Muscle layer of colon (tissue), 2 donors: ENCODE data around the gene MTHFD1L.

Experiments used
- H3K27ac ChIP-seq: one replicate; pipeline ENCODE4 v1.7.0; 2013; ENCODE audit warnings: low read depth, mild to moderate bottlenecking, low read length, moderate library complexity
- H3K27me3 ChIP-seq, 2 donors: one replicate each; pipeline ENCODE4 v1.7.0; 2013; ENCODE audit warnings: low read length in 2 of 2, mild to moderate bottlenecking in 2 of 2; ENCODE audit not compliant: insufficient read depth in 2 of 2, control insufficient read depth in 1 of 2
- H3K36me3 ChIP-seq: one replicate; pipeline ENCODE4 v1.7.0; 2013; ENCODE audit warnings: mild to moderate bottlenecking, low read length; ENCODE audit not compliant: insufficient read depth
- H3K4me1 ChIP-seq: one replicate; pipeline ENCODE4 v1.7.0; 2013; ENCODE audit warnings: mild to moderate bottlenecking, low read length; ENCODE audit not compliant: insufficient read depth
- H3K4me3 ChIP-seq, 2 donors: one replicate each; pipeline ENCODE4 v1.7.0; 2013; ENCODE audit warnings: low read length in 2 of 2, low read depth in 1 of 2, mild to moderate bottlenecking in 1 of 2, moderate library complexity in 1 of 2
- H3K9ac ChIP-seq: one replicate; pipeline ENCODE4 v1.7.0; 2013; ENCODE audit warnings: low read length
- H3K9me3 ChIP-seq: one replicate; pipeline ENCODE4 v1.7.0; 2013; ENCODE audit warnings: mild to moderate bottlenecking, low read length
- donor health status: abdominal sarcoma.
- donor health status: Adenocarcinoma of cecum.

The MTHFD1L gene

GRCh38 chr6:151054306-151054705 lies 188.8 kb downstream of the MTHFD1L start:
- no peak overlapping the region for H3K9ac ChIP-seq
- H3K4me1 ChIP-seq: peaks cover 8% of the 10 kb centered on the region
- no peak overlapping the region for H3K27ac ChIP-seq
- no peaks in the 10 kb centered on the region for H3K27me3 ChIP-seq
- H3K36me3 ChIP-seq: no peaks in the 10 kb centered on the region
- no peak overlapping the region for H3K4me3 ChIP-seq
- H3K9me3 ChIP-seq: no peaks in the 10 kb centered on the region

DNA sequence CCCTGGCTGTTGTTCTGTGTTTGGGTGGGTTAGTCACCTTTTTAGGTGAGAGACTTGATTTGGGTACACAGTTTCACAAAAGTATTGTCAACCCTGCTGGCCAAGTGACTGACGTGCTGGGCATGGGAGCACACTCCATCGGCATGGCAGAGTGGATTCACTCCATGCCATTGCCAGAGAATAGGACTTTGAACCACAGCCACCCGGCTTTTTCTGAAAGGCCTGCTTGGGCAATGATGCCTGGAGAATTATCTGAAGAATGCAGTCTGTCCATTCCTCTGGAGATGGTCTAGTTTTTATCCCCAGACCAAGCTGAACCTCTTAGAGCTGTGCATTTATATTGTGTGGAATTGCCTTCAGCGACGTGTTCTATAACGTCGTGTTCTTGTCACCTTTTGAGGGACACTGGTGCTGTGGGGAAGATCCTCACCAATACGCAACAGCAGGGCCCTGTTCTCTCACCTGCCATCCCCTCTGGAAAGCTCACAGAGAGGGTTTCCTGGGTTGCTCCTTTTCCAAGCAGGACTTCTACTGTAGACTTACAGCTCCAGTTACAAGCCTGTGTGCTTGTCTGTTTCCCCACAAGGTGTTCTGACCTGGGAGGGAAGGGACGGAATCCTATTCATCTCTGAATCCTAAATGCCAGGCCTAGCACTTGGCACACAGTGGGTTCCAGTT lies 190.9 kb downstream of the MTHFD1L start:
- no peak overlapping the region for H3K9ac ChIP-seq
- H3K36me3 ChIP-seq: no peaks in the 10 kb centered on the region
- H3K4me3 ChIP-seq: no peak overlapping the region
- H3K27ac ChIP-seq: no peak overlapping the region
- no peaks in the 10 kb centered on the region for H3K9me3 ChIP-seq
- H3K27me3 ChIP-seq: no peaks in the 10 kb centered on the region
- peaks cover 8% of the 10 kb centered on the region for H3K4me1 ChIP-seq

DNA sequence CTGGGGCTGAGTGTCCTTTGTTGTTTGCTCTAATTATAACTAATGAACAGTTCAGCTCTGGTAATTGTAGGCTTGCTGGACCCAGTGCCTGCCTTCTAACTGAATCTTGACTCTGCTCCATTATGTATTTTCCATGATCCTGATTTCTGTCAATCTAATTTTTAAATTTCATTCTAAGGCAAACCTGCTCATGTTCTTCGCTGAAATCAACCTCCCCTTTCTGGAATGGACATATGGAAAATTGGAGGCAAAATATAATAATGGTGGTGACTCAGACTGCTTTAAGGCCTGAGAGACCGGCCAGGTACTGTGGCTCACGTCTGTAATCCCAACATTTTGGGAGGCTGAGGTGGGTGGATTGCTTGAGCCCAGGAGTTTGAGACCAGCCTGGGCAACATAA lies 191.6 kb downstream of the MTHFD1L start:
- Histone ChIP-seq H3K36me3 (no peaks in the 10 kb centered on the region), H3K9ac (no peak overlapping the region), H3K9me3 (no peaks in the 10 kb centered on the region), H3K4me3 (no peak overlapping the region), H3K4me1 (peaks cover 8% of the 10 kb centered on the region), H3K27ac (no peak overlapping the region), H3K27me3 (no peaks in the 10 kb centered on the region)

DNA sequence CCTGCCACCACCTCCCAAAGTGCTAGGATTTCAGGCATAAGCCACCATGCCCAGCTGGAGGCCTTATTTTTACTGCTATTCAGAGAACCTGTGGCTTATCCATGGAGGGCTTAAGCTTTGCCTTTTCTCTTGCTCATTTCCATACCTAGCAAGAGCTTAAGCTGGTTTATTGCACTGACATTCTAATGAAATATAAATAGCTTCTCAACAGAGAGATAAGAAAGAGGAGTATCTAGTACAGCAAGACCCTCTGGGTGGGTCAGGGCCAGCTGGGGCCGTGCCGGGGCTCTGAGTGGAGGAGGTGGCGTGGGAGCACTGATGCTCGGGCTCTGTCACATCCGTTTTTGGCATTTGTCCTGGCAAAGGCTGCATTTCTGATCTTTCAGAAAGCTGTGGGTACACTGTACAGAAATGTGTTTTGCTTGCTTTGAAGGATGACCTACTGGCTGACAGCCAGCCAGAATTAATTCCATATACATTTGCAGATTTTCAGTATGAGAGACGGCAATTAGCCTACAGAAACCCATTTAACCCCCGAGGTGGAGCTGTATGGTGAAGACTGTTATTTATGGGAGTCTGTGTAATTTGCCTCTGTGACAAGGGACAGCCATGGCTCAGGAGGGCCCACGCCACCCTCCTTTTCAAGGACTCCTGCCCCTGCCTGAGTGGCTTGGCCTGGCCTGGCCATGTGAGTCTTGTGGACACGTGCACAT lies 192.7 kb downstream of the MTHFD1L start:
- H3K4me3 ChIP-seq: no peak overlapping the region
- no peaks in the 10 kb centered on the region for H3K27me3 ChIP-seq
- no peak overlapping the region for H3K9ac ChIP-seq
- no peaks in the 10 kb centered on the region for H3K9me3 ChIP-seq
- no peak overlapping the region for H3K27ac ChIP-seq
- peaks cover 11% of the 10 kb centered on the region for H3K4me1 ChIP-seq
- no peaks in the 10 kb centered on the region for H3K36me3 ChIP-seq

GRCh38 chr6:151059612-151060095 lies 194.2 kb downstream of the MTHFD1L start:
- Histone ChIP-seq H3K4me3 (no peak overlapping the region), H3K9me3 (no peaks in the 10 kb centered on the region), H3K4me1 (peaks cover 10% of the 10 kb centered on the region), H3K27me3 (no peaks in the 10 kb centered on the region), H3K9ac (no peak overlapping the region), H3K36me3 (no peaks in the 10 kb centered on the region), H3K27ac (no peak overlapping the region)

DNA sequence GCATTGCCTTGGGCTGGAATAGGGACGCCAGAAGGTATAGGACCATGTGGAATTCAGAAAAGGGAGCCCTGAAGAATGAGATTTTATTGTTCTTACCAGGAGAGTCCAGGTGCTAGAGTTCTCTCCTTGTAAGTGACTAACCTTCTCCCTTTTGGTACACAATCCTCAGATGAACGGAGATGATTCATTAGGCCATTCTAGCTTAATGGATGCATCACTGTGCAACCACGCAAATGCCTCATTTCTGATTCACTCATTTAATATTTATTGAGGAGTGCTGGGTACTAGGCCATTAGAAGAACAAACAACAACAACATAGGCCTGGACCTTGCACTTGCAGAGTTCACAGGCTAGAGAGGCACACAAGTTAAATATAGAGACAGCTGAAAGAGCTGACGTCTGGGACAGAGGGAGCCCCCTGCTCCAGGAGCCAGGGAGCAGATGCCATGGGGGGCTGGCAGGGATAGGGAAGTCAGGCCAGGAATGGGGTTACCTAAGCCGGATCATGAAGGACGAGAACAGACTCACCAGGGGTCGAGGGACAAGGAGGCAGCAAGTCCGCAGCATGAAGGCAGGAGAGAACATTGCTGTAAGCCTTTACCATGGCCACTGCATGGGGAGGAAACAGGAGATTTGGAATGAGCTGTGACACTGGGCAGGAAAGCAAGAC lies 194.7 kb downstream of the MTHFD1L start:
- Histone ChIP-seq H3K9ac (no peak overlapping the region), H3K4me3 (no peak overlapping the region), H3K9me3 (no peaks in the 10 kb centered on the region), H3K27me3 (no peaks in the 10 kb centered on the region), H3K4me1 (peaks cover 10% of the 10 kb centered on the region), H3K36me3 (no peaks in the 10 kb centered on the region), H3K27ac (no peak overlapping the region)

DNA sequence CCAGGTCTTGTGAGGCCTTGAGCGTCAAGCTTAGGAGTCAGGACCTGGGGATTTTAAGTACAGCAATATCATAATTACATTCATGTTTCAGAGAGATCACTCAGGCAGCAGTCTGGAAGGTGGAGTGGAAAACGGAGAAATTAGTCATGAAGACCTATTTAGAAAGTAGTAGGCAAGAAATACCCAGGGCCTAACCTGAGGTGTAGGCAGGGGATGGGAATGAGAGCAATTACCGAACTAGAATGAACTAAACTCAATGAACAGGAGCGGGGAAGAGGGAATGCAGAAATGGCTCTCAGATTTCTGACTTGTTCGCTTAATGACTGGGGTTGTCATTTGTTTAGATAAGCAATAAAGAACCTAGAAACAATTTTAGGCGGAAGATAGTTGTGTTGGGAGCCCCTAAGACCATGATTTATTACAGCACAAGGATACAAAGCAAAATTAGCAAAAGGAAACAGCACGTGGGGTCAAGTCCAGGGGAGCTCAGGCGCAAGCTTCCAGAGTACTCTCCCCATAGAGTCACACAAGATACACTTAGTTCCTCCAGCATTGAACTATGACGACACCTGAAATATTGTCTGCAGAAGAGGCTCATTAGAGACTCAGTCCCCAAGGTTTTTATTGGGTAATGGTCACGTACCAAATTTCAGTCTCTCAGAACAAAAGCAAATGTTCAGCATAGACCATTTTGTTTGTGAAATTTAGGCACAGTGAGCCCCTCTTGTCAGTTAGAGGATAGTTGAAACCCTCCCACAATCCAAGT lies 195.4 kb downstream of the MTHFD1L start:
- no peak overlapping the region for H3K27ac ChIP-seq
- no peaks in the 10 kb centered on the region for H3K27me3 ChIP-seq
- no peak overlapping the region for H3K4me3 ChIP-seq
- H3K9me3 ChIP-seq: no peaks in the 10 kb centered on the region
- no peak overlapping the region for H3K9ac ChIP-seq
- H3K36me3 ChIP-seq: no peaks in the 10 kb centered on the region
- peaks cover 10% of the 10 kb centered on the region for H3K4me1 ChIP-seq

DNA sequence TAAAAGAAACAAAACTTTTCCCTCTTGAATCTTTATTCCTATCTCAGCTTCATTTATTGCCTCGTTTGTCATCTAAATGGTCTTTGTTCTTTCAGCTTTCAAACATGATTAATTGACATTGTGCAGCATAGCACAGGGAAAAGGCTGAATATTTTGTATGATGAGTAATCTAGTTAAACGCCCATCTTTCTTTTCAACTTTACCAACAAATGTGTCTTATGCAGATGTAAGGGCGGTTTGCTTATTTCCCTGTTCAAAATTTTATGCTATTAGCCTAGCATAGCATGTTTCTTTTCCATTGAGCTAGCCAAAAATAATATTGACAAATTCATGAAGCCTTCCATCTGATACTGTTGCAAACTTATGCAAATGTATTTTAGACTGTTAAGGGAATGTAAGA lies 197.8 kb downstream of the MTHFD1L start:
- Histone ChIP-seq H3K4me3 (no peak overlapping the region), H3K9me3 (no peaks in the 10 kb centered on the region), H3K27ac (no peak overlapping the region), H3K27me3 (no peaks in the 10 kb centered on the region), H3K9ac (no peak overlapping the region), H3K4me1 (peaks cover 20% of the 10 kb centered on the region), H3K36me3 (no peaks in the 10 kb centered on the region)

- H3K27me3 ChIP-seq: no peaks in the 10 kb centered on the region
- no peaks in the 10 kb centered on the region for H3K36me3 ChIP-seq
- no peaks in the 10 kb centered on the region for H3K9me3 ChIP-seq
- H3K9ac ChIP-seq: no peak overlapping the region
- peaks cover 21% of the 10 kb centered on the region for H3K4me1 ChIP-seq
- H3K4me3 ChIP-seq: no peak overlapping the region
- no peak overlapping the region for H3K27ac ChIP-seq
Measured at GRCh38 chr6:151063842-151064647, 198.5 kb downstream of the MTHFD1L start.

DNA sequence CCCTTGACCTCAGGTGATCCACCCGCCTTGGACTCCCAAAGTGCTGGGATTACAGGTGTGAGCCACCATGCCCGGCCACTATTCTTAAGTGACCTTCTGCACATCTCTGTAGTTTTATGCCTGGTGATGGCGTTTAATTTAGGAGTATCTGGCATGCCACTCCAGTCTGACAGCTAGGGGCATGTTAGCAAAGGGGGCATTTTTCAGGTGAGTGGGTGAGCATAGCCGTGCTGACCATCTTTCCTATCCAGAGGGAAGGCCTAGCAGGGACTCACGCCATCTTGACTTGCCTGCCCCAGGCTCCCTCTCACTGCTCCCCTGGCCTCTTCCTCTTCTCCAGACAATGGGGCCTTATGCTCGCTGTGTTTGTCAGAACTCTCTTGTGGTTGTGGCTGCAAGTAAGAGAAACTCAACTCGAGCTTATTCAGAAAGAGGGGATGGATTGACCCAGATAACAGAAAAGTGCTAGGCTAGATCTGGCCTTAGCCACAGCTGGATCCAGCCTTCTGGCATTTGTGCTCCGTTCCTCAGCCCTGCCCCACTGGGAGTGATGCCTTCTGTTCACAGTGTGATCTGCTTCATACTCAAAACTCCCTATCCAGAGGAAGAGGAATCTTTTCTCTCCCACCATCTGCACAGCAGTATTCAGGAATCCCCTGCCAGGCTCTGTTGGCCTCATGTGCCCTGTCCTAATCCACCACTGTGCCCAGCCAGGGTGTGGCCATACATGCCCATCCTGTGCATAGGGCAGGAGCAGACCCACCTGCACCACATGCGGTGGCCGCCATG lies 199.7 kb downstream of the MTHFD1L start:
- H3K36me3 ChIP-seq: no peaks in the 10 kb centered on the region
- no peaks in the 10 kb centered on the region for H3K9me3 ChIP-seq
- no peak overlapping the region for H3K4me3 ChIP-seq
- H3K9ac ChIP-seq: no peak overlapping the region
- peaks cover 23% of the 10 kb centered on the region for H3K4me1 ChIP-seq
- no peaks in the 10 kb centered on the region for H3K27me3 ChIP-seq
- no peak overlapping the region for H3K27ac ChIP-seq
